Mesendoderm (in vitro differentiated cells): ENCODE data around the gene ATCAY.

ENCODE experiments used
- DNase-seq: peaks from one replicate; pipeline ENCODE4 v3.0.0; 2013
- H2AK5ac ChIP-seq: 2 replicates; pipeline ENCODE4 v1.6.1; 2013; ENCODE audit warnings: low read length, inconsistent platforms
- H2BK120ac ChIP-seq: 2 replicates; pipeline ENCODE4 v1.6.1; 2013; ENCODE audit warnings: low read depth, mild to moderate bottlenecking, low read length, moderate library complexity, mixed read lengths
- H2BK15ac ChIP-seq: replicated peaks from 2 replicates; pipeline ENCODE4 v1.6.1; 2013; ENCODE audit warnings: low read depth, mild to moderate bottlenecking, moderate library complexity
- H2BK5ac ChIP-seq: 2 replicates; pipeline ENCODE4 v1.6.1; 2013; ENCODE audit warnings: low read length, inconsistent platforms
- H3K18ac ChIP-seq: 2 replicates; pipeline ENCODE4 v1.6.1; 2013; ENCODE audit warnings: mild to moderate bottlenecking, low read length, mixed read lengths
- H3K23ac ChIP-seq: one replicate; pipeline ENCODE4 v1.6.1; 2013; ENCODE audit warnings: low read length
- H3K27ac ChIP-seq: 2 replicates; pipeline ENCODE4 v1.5.1; 2013; ENCODE audit warnings: low read depth, mild to moderate bottlenecking, inconsistent platforms, low read length, moderate library complexity
- H3K27me3 ChIP-seq: 2 replicates; pipeline ENCODE4 v1.6.1; 2013; ENCODE audit warnings: low read length, control low read depth, mild to moderate bottlenecking, inconsistent platforms; ENCODE audit not compliant: insufficient read depth, poor library complexity
- H3K36me3 ChIP-seq: 2 replicates; pipeline ENCODE4 v1.6.1; 2013; ENCODE audit warnings: low read length, inconsistent platforms; ENCODE audit not compliant: control insufficient read depth, insufficient read depth
- H3K4ac ChIP-seq: one replicate; pipeline ENCODE4 v1.6.1; 2013; ENCODE audit warnings: low read depth, mild to moderate bottlenecking, low read length, moderate library complexity
- H3K4me1 ChIP-seq: 2 replicates; pipeline ENCODE4 v1.6.1; 2013; ENCODE audit warnings: low read depth, low read length, inconsistent platforms; ENCODE audit not compliant: control insufficient read depth
- H3K4me2 ChIP-seq: 2 replicates; pipeline ENCODE4 v1.6.1; 2013; ENCODE audit warnings: low read length
- H3K4me3 ChIP-seq: 2 replicates; pipeline ENCODE4 v1.5.1; 2013; ENCODE audit warnings: mild to moderate bottlenecking, low read length
- H3K56ac ChIP-seq: one replicate; pipeline ENCODE4 v1.6.1; 2013; ENCODE audit warnings: low read length
- H3K79me1 ChIP-seq: 2 replicates; pipeline ENCODE4 v1.6.1; 2013; ENCODE audit warnings: low read length, inconsistent platforms
- H3K79me2 ChIP-seq: 2 replicates; pipeline ENCODE4 v1.6.1; 2013; ENCODE audit warnings: mild to moderate bottlenecking, low read length; ENCODE audit not compliant: control insufficient read depth, insufficient read depth
- H3K9ac ChIP-seq: 2 replicates; pipeline ENCODE4 v1.6.1; 2013; ENCODE audit warnings: low read length, inconsistent platforms
- H4K5ac ChIP-seq: one replicate; pipeline ENCODE4 v1.6.1; 2013; ENCODE audit warnings: low read length
- H4K8ac ChIP-seq: one replicate; pipeline ENCODE4 v1.6.1; 2013; ENCODE audit warnings: low read depth, mild to moderate bottlenecking, control low read depth, low read length, moderate library complexity
- WGBS: extraction: QIAGEN DNeasy Blood & Tissue Kit; methylation state at CpG from one replicate; pipeline ENCODE4 v1.1.7; 2013; ENCODE audit warnings: low lambda C conversion rate, missing lambda C conversion rate; ENCODE audit not compliant: insufficient coverage; ENCODE audit errors: extremely low coverage; 5-methylcytosine and 5-hydroxymethylcytosine counted together

ATCAY gene

DNA sequence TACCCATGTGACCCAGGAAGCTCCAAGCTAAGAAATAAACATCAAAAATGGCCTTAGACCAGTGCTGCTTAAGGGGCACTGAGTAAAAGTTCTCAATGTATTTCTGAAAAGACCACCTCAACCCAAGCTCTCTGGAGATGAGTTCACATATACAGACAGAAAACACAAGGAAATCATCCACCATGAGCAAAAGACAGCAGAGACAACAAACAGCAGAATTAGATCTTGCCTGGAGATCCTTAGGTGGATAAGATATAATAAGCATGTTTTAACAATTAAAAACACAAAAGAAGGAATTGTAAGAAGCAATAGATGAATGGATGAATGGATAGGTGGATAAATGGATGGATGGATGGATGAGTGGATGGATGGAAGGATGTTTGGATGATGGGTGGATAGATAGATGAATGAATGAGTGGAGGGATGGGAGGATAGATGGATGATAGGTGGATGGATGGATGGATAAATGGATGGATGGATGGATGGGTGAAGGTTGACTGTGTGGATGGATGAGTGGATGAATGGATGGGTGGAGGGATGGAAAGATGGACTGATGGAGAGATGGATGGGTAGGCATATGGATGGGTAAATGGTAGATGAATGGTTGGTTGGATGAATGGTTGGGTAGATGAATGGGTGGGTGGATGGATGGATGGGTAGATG, 42.7 kb downstream of the ATCAY start:
- Histone ChIP-seq H2BK5ac (no peak overlapping the region), H2BK15ac (no peak overlapping the region), H3K27ac (no peak overlapping the region), H3K18ac (no peak overlapping the region), H3K36me3 (no peaks in the 10 kb centered on the region), H3K79me2 (no peaks in the 10 kb centered on the region), H3K4me3 (no peak overlapping the region), H2BK120ac (no peak overlapping the region), H3K9ac (no peak overlapping the region), H3K4me1 (no peaks in the 10 kb centered on the region), H3K4me2 (no peak overlapping the region), H2AK5ac (no peak overlapping the region), H4K8ac (no peak overlapping the region), H3K56ac (no peak overlapping the region), H3K27me3 (no peaks in the 10 kb centered on the region), H3K23ac (no peak overlapping the region), H4K5ac (no peak overlapping the region), H3K4ac (no peak overlapping the region), H3K79me1 (no peaks in the 10 kb centered on the region)
- DNase-seq, result no peak

DNA sequence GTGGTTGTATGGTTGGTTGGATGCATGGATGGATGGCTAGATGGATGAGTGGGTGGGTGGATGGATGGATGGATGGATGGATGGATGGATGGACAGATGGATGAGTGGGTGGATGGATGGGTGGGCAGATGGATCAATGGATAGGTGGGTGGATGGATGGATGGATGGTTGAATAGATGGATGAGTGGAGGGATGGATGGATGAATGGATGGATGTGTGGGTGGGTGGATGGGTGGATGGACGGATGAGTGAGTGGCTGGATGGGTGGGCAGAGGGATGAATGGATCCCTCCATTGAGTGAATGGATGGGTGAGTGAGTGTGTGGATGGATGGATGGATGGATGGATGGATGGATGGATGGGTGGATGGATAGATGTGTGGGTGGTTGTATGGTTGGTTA, 43.4 kb downstream of the ATCAY start:
- Histone ChIP-seq H3K79me1 (no peaks in the 10 kb centered on the region), H3K56ac (no peak overlapping the region), H2AK5ac (no peak overlapping the region), H3K79me2 (no peaks in the 10 kb centered on the region), H4K8ac (no peak overlapping the region), H3K27ac (no peak overlapping the region), H3K9ac (no peak overlapping the region), H3K4me1 (no peaks in the 10 kb centered on the region), H2BK120ac (no peak overlapping the region), H2BK5ac (no peak overlapping the region), H3K4me3 (no peak overlapping the region), H3K4me2 (no peak overlapping the region), H3K27me3 (no peaks in the 10 kb centered on the region), H3K18ac (no peak overlapping the region), H3K23ac (no peak overlapping the region), H3K4ac (no peak overlapping the region), H4K5ac (no peak overlapping the region), H2BK15ac (no peak overlapping the region), H3K36me3 (no peaks in the 10 kb centered on the region)
- no CpG with 5 or more reads among the region's 1 CpG for WGBS
- no peak for DNase-seq

DNA sequence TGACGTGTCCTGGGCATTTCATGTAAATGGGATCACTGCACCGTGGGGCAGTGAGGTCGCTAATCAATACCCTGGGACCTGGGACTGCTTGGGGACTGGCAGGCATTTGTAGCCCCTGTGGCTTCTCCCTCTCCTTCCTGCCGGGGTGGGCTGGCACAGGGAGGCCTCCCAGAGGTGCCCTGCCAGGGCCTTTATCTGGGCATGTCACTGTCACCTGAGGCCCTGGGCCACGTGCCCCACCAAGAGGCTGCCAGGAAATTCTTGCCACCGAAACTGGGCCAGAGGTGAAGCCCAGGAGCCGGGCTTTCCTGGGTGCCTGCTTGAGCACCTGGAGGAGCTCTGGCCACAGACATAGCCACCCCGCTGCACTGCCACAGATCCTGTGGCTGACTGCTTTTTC, 50.6 kb downstream of the ATCAY start:
- Histone ChIP-seq H3K27ac (no peak overlapping the region), H3K4ac (no peak overlapping the region), H4K5ac (no peak overlapping the region)

DNA sequence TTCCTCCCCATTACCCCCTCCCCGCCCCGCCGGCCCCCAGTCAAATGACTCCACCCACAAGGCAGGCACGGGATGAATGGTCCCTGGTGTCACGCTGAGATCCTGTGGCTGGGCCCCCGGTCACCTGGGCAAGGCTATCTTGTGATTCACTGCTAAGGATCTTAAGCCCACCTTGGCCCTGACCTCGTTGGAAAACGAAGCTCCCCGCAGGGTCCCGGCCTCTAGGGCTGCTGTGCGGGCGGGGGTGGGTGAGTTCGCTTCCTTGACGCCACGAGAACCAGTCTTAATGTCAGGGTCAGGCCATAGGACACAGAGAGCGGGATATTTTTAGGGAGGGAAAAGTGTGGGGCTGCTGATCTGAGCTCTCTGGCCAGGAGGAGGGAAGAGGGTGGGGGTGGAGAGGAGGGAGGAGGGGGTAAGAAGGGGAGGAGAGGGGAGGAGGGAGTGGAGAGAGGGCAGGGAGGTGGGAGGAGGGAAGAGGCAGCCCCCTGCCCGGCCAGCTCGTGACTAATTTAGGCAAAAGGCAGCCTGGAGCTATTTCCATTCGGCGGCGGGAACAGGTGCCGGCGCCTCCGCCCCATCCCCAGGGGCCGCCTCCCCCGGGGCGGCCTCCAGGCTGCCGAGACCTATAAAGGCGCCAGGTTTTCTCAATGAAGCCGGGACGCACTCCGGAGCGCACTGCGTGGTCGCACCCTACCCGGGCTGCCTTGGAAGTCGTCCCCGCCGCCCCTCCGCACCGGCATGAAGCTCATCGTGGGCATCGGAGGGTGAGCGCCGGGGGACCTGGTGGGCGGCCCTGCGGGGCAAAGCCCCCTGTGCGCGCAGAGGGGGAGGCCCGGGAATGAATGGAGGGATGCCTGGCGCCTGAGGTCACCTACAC, 52.7 kb downstream of the ATCAY start, which contains the start of gene NMRK2:
TSS of gene NMRK2 (plus strand) at position 139 of the 880 bp plus-strand sequence. CDS start at position 742, 603 bp downstream.
- Histone ChIP-seq H3K4me2 (peak within 1 kb of the TSS; percentile 70), H3K36me3 (no peaks in the 10 kb centered on the region), H4K5ac (no peak within 1 kb of the TSS), H3K56ac (peak within 1 kb of the TSS; percentile 82), H3K79me1 (no peaks in the 10 kb centered on the region), H3K27me3 (no peaks in the 10 kb centered on the region), H3K27ac (peak within 1 kb of the TSS; percentile 51), H2AK5ac (no peak within 1 kb of the TSS), H4K8ac (no peak within 1 kb of the TSS), H3K18ac (peak within 1 kb of the TSS; percentile 20), H3K4ac (no peak within 1 kb of the TSS), H3K23ac (no peak within 1 kb of the TSS), H3K79me2 (no peaks in the 10 kb centered on the region), H3K4me1 (no peaks in the 10 kb centered on the region), H2BK120ac (no peak within 1 kb of the TSS), H3K4me3 (peak within 1 kb of the TSS; percentile 29), H3K9ac (peak within 1 kb of the TSS; percentile 54), H2BK5ac (no peak within 1 kb of the TSS), H2BK15ac (no peak within 1 kb of the TSS)
- DNase-seq, result peak; percentile 92
- no CpG with 5 or more reads among the region's 51 CpGs for WGBS

More for the DNA sequence above, 50.6 kb downstream of the ATCAY start:
- Histone ChIP-seq H3K4me1 (no peaks in the 10 kb centered on the region), H2AK5ac (no peak overlapping the region), H3K36me3 (no peaks in the 10 kb centered on the region), H2BK15ac (no peak overlapping the region), H3K9ac (no peak overlapping the region), H2BK5ac (no peak overlapping the region), H2BK120ac (no peak overlapping the region), H3K18ac (no peak overlapping the region), H3K4me2 (no peak overlapping the region), H3K56ac (no peak overlapping the region), H3K23ac (no peak overlapping the region), H3K79me2 (no peaks in the 10 kb centered on the region), H3K79me1 (no peaks in the 10 kb centered on the region), H4K8ac (no peak overlapping the region), H3K27me3 (no peaks in the 10 kb centered on the region), H3K4me3 (no peak overlapping the region)
- WGBS, result no CpG with 5 or more reads among the region's 8 CpGs
- no peak for DNase-seq

DNA sequence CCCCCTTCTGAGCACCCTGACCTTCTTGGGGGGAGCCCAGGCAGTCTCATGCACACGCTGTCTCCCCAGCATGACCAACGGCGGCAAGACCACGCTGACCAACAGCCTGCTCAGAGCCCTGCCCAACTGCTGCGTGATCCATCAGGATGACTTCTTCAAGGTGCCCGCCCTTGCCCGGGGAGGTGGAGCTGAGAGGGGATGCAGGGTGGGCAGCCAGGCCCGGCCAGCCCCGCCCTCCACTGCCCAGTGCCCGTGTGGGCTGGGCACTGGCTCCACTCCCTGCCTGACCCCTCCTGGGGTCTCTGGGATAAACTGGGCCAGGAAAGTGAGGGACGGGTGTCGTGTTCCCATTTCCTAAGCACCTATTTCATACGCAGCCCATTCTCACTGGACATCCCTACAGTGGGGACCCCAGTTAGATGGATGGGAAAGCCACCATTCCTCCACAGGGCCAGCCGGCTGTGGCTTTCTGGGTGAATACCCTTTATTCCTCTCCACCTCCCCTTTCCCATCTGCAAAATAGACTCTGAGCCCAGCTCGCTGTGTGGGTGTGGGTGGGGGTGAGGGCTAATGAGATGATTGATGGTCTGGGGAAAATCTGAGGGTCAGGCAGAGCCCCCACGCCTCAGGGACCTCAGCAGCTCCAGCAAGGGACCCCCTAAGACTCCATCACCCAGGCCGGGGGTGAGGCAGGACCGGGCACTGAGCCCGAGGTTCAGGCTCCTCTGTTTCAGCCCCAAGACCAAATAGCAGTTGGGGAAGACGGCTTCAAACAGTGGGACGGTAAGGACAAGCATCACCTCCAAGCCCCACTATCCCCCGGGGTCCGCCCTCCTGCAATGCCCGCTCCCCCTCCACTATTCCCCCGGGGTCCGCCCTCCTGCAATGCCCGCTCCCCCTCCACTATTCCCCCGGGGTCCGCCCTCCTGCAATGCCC, 56.3 kb downstream of the ATCAY start:
- no peak for DNase-seq
- no CpG with 5 or more reads among the region's 29 CpGs for whole genome bisulfite sequencing

More for the DNA sequence above, 56.3 kb downstream of the ATCAY start:
- no peak overlapping the region for H4K8ac ChIP-seq
- H2BK15ac ChIP-seq, result no peak overlapping the region
- H3K27me3 ChIP-seq, result no peaks in the 10 kb centered on the region
- H3K79me2 ChIP-seq, result no peaks in the 10 kb centered on the region
- no peaks in the 10 kb centered on the region for H3K79me1 ChIP-seq
- H2AK5ac ChIP-seq, result no peak overlapping the region
- no peak overlapping the region for H2BK120ac ChIP-seq
- H3K36me3 ChIP-seq, result no peaks in the 10 kb centered on the region
- H3K4me3 ChIP-seq, result no peak overlapping the region
- no peak overlapping the region for H3K23ac ChIP-seq
- H3K9ac ChIP-seq, result no peak overlapping the region
- H3K27ac ChIP-seq, result no peak overlapping the region
- no peaks in the 10 kb centered on the region for H3K4me1 ChIP-seq
- no peak overlapping the region for H4K5ac ChIP-seq
- H3K4me2 ChIP-seq, result no peak overlapping the region
- no peak overlapping the region for H3K56ac ChIP-seq
- H3K18ac ChIP-seq, result no peak overlapping the region
- no peak overlapping the region for H2BK5ac ChIP-seq
- H3K4ac ChIP-seq, result no peak overlapping the region
